Activated CD4-positive, alpha-beta T cell treated with anti-CD3 and anti-CD28 coated beads for 36 hours (primary cell): Measurements from ENCODE around the gene PRDM15. TPM values are rescaled to one million over a fixed set of nuclear protein-coding genes. Genes with fewer than 3 reads are reported as not detected.
"Not testable (repeated sequence)": the region's sequence is repeated elsewhere in the genome, so short reads cannot be mapped to it uniquely, and the experiment has no call there.

Experiments used
- ATAC-seq: fragments of 200-7000 bp; cut with Tn5 transposase; one replicate; pipeline ENCODE4 v1.10.0; 2021; ENCODE audit warnings: mild to moderate bottlenecking, moderate library complexity
- CTCF ChIA-PET: fragments of 350-600 bp; sonication (Branson Sonifier 250); formaldehyde crosslinking; loops from one replicate; lab custom pipeline; 2021; ENCODE audit warnings: antibody characterized with exemption; lab: Charles Lee
- POLR2A ChIA-PET: fragments of 350-600 bp; sonication (Branson Sonifier 250); formaldehyde crosslinking; loops from one replicate; lab custom pipeline; 2021; ENCODE audit warnings: antibody characterized with exemption, inconsistent platforms; lab: Charles Lee
- DNase-seq: peaks from one replicate; pipeline ENCODE4 v3.0.0-alpha.2; 2020
- H3K27ac Mint-ChIP-seq: one replicate; pipeline ENCODE4 v1.8.0; 2021; ENCODE audit warnings: mixed read lengths
- H3K27me3 Mint-ChIP-seq: one replicate; pipeline ENCODE4 v1.8.0; 2021; ENCODE audit warnings: mixed read lengths
- H3K36me3 Mint-ChIP-seq: one replicate; pipeline ENCODE4 v1.8.0; 2021; ENCODE audit warnings: low read depth, mixed read lengths
- H3K4me1 Mint-ChIP-seq: one replicate; pipeline ENCODE4 v1.8.0; 2021; ENCODE audit warnings: mixed read lengths
- H3K4me3 Mint-ChIP-seq: one replicate; pipeline ENCODE4 v1.8.0; 2021; ENCODE audit warnings: mild to moderate bottlenecking, moderate library complexity, mixed read lengths
- H3K9me3 Mint-ChIP-seq: one replicate; pipeline ENCODE4 v1.8.0; 2021; ENCODE audit warnings: low read depth, mixed read lengths
- intact Hi-C, 2 experiments: fragments of 100-400 bp; cut with DNase I in 1 of 2; cut with micrococcal nuclease in 1 of 2; formaldehyde crosslinking; loops; one replicate each; pipeline versions ENCODE4 v1.14.2 to v1.15.1; 2022 to 2024; cut with DNase I, micrococcal nuclease
- total RNA-seq, 2 experiments: library from RNA; stranded (reverse); gene quantifications; one replicate each; pipeline ENCODE4 v1.2.3, GENCODE V29; 2021

The PRDM15 gene
- total RNA-seq, 2 experiments from 2014 or later, result 11.8 to 13.0 TPM

GRCh38 chr21:41800425-41801320, 78.5 kb downstream of the PRDM15 start:
- intact Hi-C loops, result no loop called here
- no peak for ATAC-seq
- H3K27me3 Mint-ChIP-seq, result no peaks in the 10 kb centered on the region
- no peaks in the 10 kb centered on the region for H3K4me1 Mint-ChIP-seq
- H3K4me3 Mint-ChIP-seq, result no peak overlapping the region
- H3K36me3 Mint-ChIP-seq, result peaks cover 26% of the 10 kb centered on the region
- no peak overlapping the region for H3K27ac Mint-ChIP-seq
- POLR2A ChIA-PET, result no interaction called here
- H3K9me3 Mint-ChIP-seq, result no peaks in the 10 kb centered on the region
- no peak for DNase-seq
- CTCF ChIA-PET, result interaction anchor here (0.7 kb wide), 1 partner anchor 415 kb away, joined by 3 read pairs; no protein-coding TSS in a partner anchor

- Mint-ChIP-seq H3K27ac (no peak overlapping the region), H3K4me3 (no peak overlapping the region), H3K27me3 (no peaks in the 10 kb centered on the region), H3K36me3 (peaks cover 26% of the 10 kb centered on the region), H3K4me1 (no peaks in the 10 kb centered on the region), H3K9me3 (no peaks in the 10 kb centered on the region)
- DNase-seq (no peak), ATAC-seq (no peak)
- intact Hi-C loops, result no loop called here
- ChIA-PET CTCF (no interaction called here), POLR2A (no interaction called here)
These were observed 79.4 kb downstream of the PRDM15 start for GRCh38 chr21:41799763-41800162.

GRCh38 chr21:41798326-41798725, 80.8 kb downstream of the PRDM15 start:
- peaks cover 5% of the 10 kb centered on the region for H3K27me3 Mint-ChIP-seq
- peaks cover 3% of the 10 kb centered on the region for H3K9me3 Mint-ChIP-seq
- peaks cover 23% of the 10 kb centered on the region for H3K36me3 Mint-ChIP-seq
- no peaks in the 10 kb centered on the region for H3K4me1 Mint-ChIP-seq
- intact Hi-C loops, result no loop called here
- POLR2A ChIA-PET, result no interaction called here
- no peak for DNase-seq
- ATAC-seq, result no peak
- no peak overlapping the region for H3K27ac Mint-ChIP-seq
- H3K4me3 Mint-ChIP-seq, result no peak overlapping the region
- CTCF ChIA-PET, result no interaction called here

GRCh38 chr21:41796476-41797080, 82.6 kb downstream of the PRDM15 start:
- ATAC-seq, result no peak
- DNase-seq, result no peak
- Mint-ChIP-seq H3K27me3 (peaks cover 7% of the 10 kb centered on the region), H3K27ac (no peak overlapping the region), H3K4me3 (no peak overlapping the region), H3K36me3 (peaks cover 19% of the 10 kb centered on the region), H3K4me1 (no peaks in the 10 kb centered on the region), H3K9me3 (peaks cover 15% of the 10 kb centered on the region)
- CTCF ChIA-PET, result interaction anchor here (0.7 kb wide), 1 partner anchor 515 kb away, joined by 3 read pairs; no protein-coding TSS in a partner anchor
- POLR2A ChIA-PET, result no interaction called here
- intact Hi-C loops, result no loop called here

- DNase-seq (no peak), ATAC-seq (no peak)
- no peak overlapping the region for H3K4me3 Mint-ChIP-seq
- ChIA-PET CTCF (interaction anchor here (1.5 kb wide), 1 partner anchor 21 kb away, joined by 3 read pairs; no protein-coding TSS in a partner anchor), POLR2A (no interaction called here)
- H3K9me3 Mint-ChIP-seq, result peaks cover 17% of the 10 kb centered on the region
- H3K27me3 Mint-ChIP-seq, result peaks cover 10% of the 10 kb centered on the region
- no peak overlapping the region for H3K27ac Mint-ChIP-seq
- peaks cover 14% of the 10 kb centered on the region for H3K36me3 Mint-ChIP-seq
- intact Hi-C loops, result no loop called here
- no peaks in the 10 kb centered on the region for H3K4me1 Mint-ChIP-seq
These were observed 83.4 kb downstream of the PRDM15 start for GRCh38 chr21:41795726-41796125.

GRCh38 chr21:41794600-41794999, 84.5 kb downstream of the PRDM15 start:
- Mint-ChIP-seq H3K9me3 (peaks cover 17% of the 10 kb centered on the region), H3K27ac (no peak overlapping the region), H3K4me1 (no peaks in the 10 kb centered on the region), H3K4me3 (no peak overlapping the region), H3K27me3 (peaks cover 10% of the 10 kb centered on the region), H3K36me3 (peaks cover 10% of the 10 kb centered on the region)
- no peak for DNase-seq
- intact Hi-C loops, result no loop called here
- ChIA-PET POLR2A (no interaction called here), CTCF (interaction anchor here (0.6 to 1.5 kb wide), 2 partner anchors 22 to 72 kb away, joined by 3 read pairs; no protein-coding TSS in a partner anchor)
- ATAC-seq, result no peak

- ChIA-PET POLR2A (no interaction called here), CTCF (interaction anchor here (1.0 kb wide), 1 partner anchor 24 kb away, joined by 4 read pairs; no protein-coding TSS in a partner anchor)
- ATAC-seq, result no peak
- intact Hi-C loops, result no loop called here
- no peak overlapping the region for H3K27ac Mint-ChIP-seq
- peaks cover 17% of the 10 kb centered on the region for H3K9me3 Mint-ChIP-seq
- H3K4me1 Mint-ChIP-seq, result no peaks in the 10 kb centered on the region
- peaks cover 10% of the 10 kb centered on the region for H3K27me3 Mint-ChIP-seq
- DNase-seq, result no peak
- H3K4me3 Mint-ChIP-seq, result no peak overlapping the region
- H3K36me3 Mint-ChIP-seq, result peaks cover 7% of the 10 kb centered on the region
These were observed 86.4 kb downstream of the PRDM15 start for GRCh38 chr21:41792711-41793110.

- intact Hi-C loops, result no loop called here
- peaks cover 27% of the 10 kb centered on the region for H3K27me3 Mint-ChIP-seq
- H3K4me1 Mint-ChIP-seq, result peaks cover 10% of the 10 kb centered on the region
- H3K4me3 Mint-ChIP-seq, result no peak overlapping the region
- H3K9me3 Mint-ChIP-seq, result peaks cover 3% of the 10 kb centered on the region
- POLR2A ChIA-PET, result interaction anchor here (0.5 kb wide), 1 partner anchor 220 kb away, joined by 5 read pairs; no protein-coding TSS in a partner anchor
- H3K27ac Mint-ChIP-seq, result no peak overlapping the region
- ATAC-seq, result no peak
- CTCF ChIA-PET, result interaction anchor here (0.6 kb wide), 2 partner anchors 8 to 203 kb away, joined by 3 read pairs; no protein-coding TSS in a partner anchor
- no peak for DNase-seq
- no peaks in the 10 kb centered on the region for H3K36me3 Mint-ChIP-seq
These were observed 92.6 kb downstream of the PRDM15 start for GRCh38 chr21:41786509-41786987.

- H3K4me3 Mint-ChIP-seq, intact Hi-C loops, H3K36me3 Mint-ChIP-seq, ATAC-seq, DNase-seq, H3K27ac Mint-ChIP-seq, POLR2A ChIA-PET, H3K9me3 Mint-ChIP-seq: not testable (repeated sequence)
- peaks cover 33% of the 10 kb centered on the region for H3K27me3 Mint-ChIP-seq
- H3K4me1 Mint-ChIP-seq, result peaks cover 10% of the 10 kb centered on the region
- CTCF ChIA-PET, result interaction anchor here (0.6 kb wide), 1 partner anchor 331 kb away, joined by 3 read pairs; no protein-coding TSS in a partner anchor
These were observed 93.9 kb downstream of the PRDM15 start for GRCh38 chr21:41785262-41785661.

GRCh38 chr21:41784456-41785102, 94.6 kb downstream of the PRDM15 start:
- ATAC-seq (no peak), DNase-seq (no peak)
- H3K27me3 Mint-ChIP-seq, result peaks cover 37% of the 10 kb centered on the region
- POLR2A ChIA-PET, result no interaction called here
- no peak overlapping the region for H3K27ac Mint-ChIP-seq
- intact Hi-C loops, result no loop called here
- H3K4me1 Mint-ChIP-seq, result peaks cover 10% of the 10 kb centered on the region
- no peak overlapping the region for H3K4me3 Mint-ChIP-seq
- CTCF ChIA-PET, result no interaction called here
- H3K36me3 Mint-ChIP-seq, result no peaks in the 10 kb centered on the region
- no peaks in the 10 kb centered on the region for H3K9me3 Mint-ChIP-seq
